Aorta (tissue), 5 donors: ENCODE data around the gene MAP3K4. TPM values are rescaled to one million over a fixed set of nuclear protein-coding genes. Genes with fewer than 3 reads are reported as not detected.
A peak's percentile ranks its signal among the peaks of the same experiment; 100 is the strongest.

Experiments used
- ATAC-seq: fragments of 200-7000 bp; cut with Tn5 transposase; one replicate; pipeline ENCODE4 v1.9.1; 2022; ENCODE audit warnings: moderate library complexity; ENCODE audit not compliant: low FRiP score
- DNase-seq, 2 donors: peaks; one replicate each; pipeline ENCODE4 v3.0.0-alpha.2; 2020
- H3K27ac ChIP-seq, 2 donors: one replicate each; pipeline ENCODE4 v1.5.1; 2013; ENCODE audit warnings: low read length in 2 of 2, mild to moderate bottlenecking in 2 of 2, moderate library complexity in 2 of 2, control low read depth in 1 of 2, inconsistent platforms in 1 of 2, low read depth in 1 of 2
- H3K27me3 ChIP-seq, 2 donors: one replicate each; pipeline ENCODE4 v1.6.1; 2013; ENCODE audit warnings: control low read depth in 1 of 2, low read length in 1 of 2, mild to moderate bottlenecking in 1 of 2, moderate library complexity in 1 of 2; ENCODE audit not compliant: insufficient read depth in 2 of 2, control insufficient read depth in 1 of 2
- H3K36me3 ChIP-seq, 2 donors: one replicate each; pipeline ENCODE4 v1.6.1; 2013; ENCODE audit warnings: control low read depth in 1 of 2, low read length in 1 of 2, mild to moderate bottlenecking in 1 of 2; ENCODE audit not compliant: insufficient read depth in 2 of 2, control insufficient read depth in 1 of 2
- H3K4me1 ChIP-seq, 2 donors: one replicate each; pipeline ENCODE4 v1.6.1; 2013; ENCODE audit warnings: low read length in 2 of 2, control low read depth in 1 of 2, mild to moderate bottlenecking in 1 of 2, moderate library complexity in 1 of 2; ENCODE audit not compliant: insufficient read depth in 2 of 2, control insufficient read depth in 1 of 2
- H3K4me3 ChIP-seq, 2 donors: one replicate each; pipeline ENCODE4 v1.5.1; 2013; ENCODE audit warnings: low read length in 2 of 2, control low read depth in 1 of 2, mild to moderate bottlenecking in 1 of 2
- H3K9me3 ChIP-seq: one replicate; pipeline ENCODE4 v1.6.1; 2013; ENCODE audit warnings: mild to moderate bottlenecking, low read length; ENCODE audit not compliant: control insufficient read depth
- whole genome bisulfite sequencing, 2 donors: extraction: QIAGEN DNeasy Blood & Tissue Kit; methylation state at CpG; one replicate each; pipeline ENCODE4 v1.1.7; 2013; 5-methylcytosine and 5-hydroxymethylcytosine counted together
- intact Hi-C, 2 donors: fragments of 100-400 bp; cut with DNase I; formaldehyde crosslinking; loops; one replicate each; pipeline versions ENCODE4 v1.14.2 to v1.15.0; 2022
- polyA plus RNA-seq, 2 donors: library from polyadenylated mRNA; stranded (reverse); fragments of 200-250 nt; gene quantifications; one replicate each; pipeline ENCODE4 v1.2.3, GENCODE V29; 2013
- total RNA-seq, 2 donors: library from RNA; stranded (reverse); fragmentation: NEBNext Ultra II Directional; extraction: Animal tissue kit (Norgen Biotek cat#: 25700); gene quantifications; one replicate each; pipeline ENCODE4 v1.2.1, GENCODE V29; 2021
- donor health status: healthy with polysubstance abuse.
- donor health status: Bipolar disorder and iron deficiency.
- donor health status: DM: no; HTN: no; CAD: no.
- donor health status: DM: no; HTN: no; CAD: no.
- donor health status: DM: yes; HTN: yes; CAD: no.

The MAP3K4 gene
- total and polyA plus RNA-seq, 4 donors: 5.3 to 63.7 (median 32.8) TPM

GRCh38 chr6:161150566-161150965, 159.0 kb downstream of the MAP3K4 start:
- Histone ChIP-seq H3K36me3 (peaks cover 0 to 3% of the 10 kb centered on the region in 2 donors), H3K9me3 (no peaks in the 10 kb centered on the region), H3K4me3 (no peak overlapping the region), H3K4me1 (no peaks in the 10 kb centered on the region), H3K27ac (no peak overlapping the region), H3K27me3 (no peaks in the 10 kb centered on the region)
- intact Hi-C loops: loop anchor here (5.0 to 10.0 kb wide), 2 partner anchors 214 to 222 kb away; no protein-coding TSS in a partner anchor
- no peak for DNase-seq
- ATAC-seq: peak; percentile 24
- 95% methylated on average over 8 of the region's 8 CpGs for WGBS, 2 donors

GRCh38 chr6:161151059-161151645, 159.6 kb downstream of the MAP3K4 start:
- Histone ChIP-seq H3K27me3 (no peaks in the 10 kb centered on the region), H3K36me3 (peaks cover 0 to 3% of the 10 kb centered on the region in 2 donors), H3K4me3 (no peak overlapping the region), H3K4me1 (no peaks in the 10 kb centered on the region), H3K9me3 (no peaks in the 10 kb centered on the region), H3K27ac (no peak overlapping the region)
- ATAC-seq (no peak), DNase-seq (no peak)
- WGBS, 2 donors: 95 to 96% methylated on average over 18 of the region's 18 CpGs
- intact Hi-C loops: loop anchor here (5.0 to 10.0 kb wide), 2 partner anchors 214 to 221 kb away; no protein-coding TSS in a partner anchor

- H3K36me3 ChIP-seq: peaks cover 0 to 3% of the 10 kb centered on the region in 2 donors
- DNase-seq: no peak
These were observed 160.3 kb downstream of the MAP3K4 start for GRCh38 chr6:161151660-161152526.

GRCh38 chr6:161152527-161152862, 160.9 kb downstream of the MAP3K4 start:
- H3K36me3 ChIP-seq: peaks cover 0 to 1% of the 10 kb centered on the region in 2 donors
- H3K9me3 ChIP-seq: no peaks in the 10 kb centered on the region
- intact Hi-C loops: loop anchor here (5.0 to 10.0 kb wide), 2 partner anchors 212 to 220 kb away; no protein-coding TSS in a partner anchor

More at GRCh38 chr6:161151660-161152526, 160.3 kb downstream of the MAP3K4 start:
- 93 to 94% methylated on average over 16 to 19 of the region's 19 CpGs for WGBS, 2 donors
- no peaks in the 10 kb centered on the region for H3K27me3 ChIP-seq
- no peak overlapping the region for H3K4me3 ChIP-seq
- no peak for ATAC-seq
- H3K4me1 ChIP-seq: no peaks in the 10 kb centered on the region
- H3K9me3 ChIP-seq: no peaks in the 10 kb centered on the region
- H3K27ac ChIP-seq: no peak overlapping the region
- intact Hi-C loops: loop anchor here (5.0 to 10.0 kb wide), 2 partner anchors 213 to 220 kb away; no protein-coding TSS in a partner anchor

GRCh38 chr6:161152907-161153662, 161.5 kb downstream of the MAP3K4 start:
- DNase-seq (no peak), ATAC-seq (peak; percentile 36)
- Histone ChIP-seq H3K27ac (no peak overlapping the region), H3K4me3 (no peak overlapping the region), H3K4me1 (no peaks in the 10 kb centered on the region), H3K27me3 (no peaks in the 10 kb centered on the region), H3K36me3 (peaks cover 0 to under 1% of the 10 kb centered on the region in 2 donors), H3K9me3 (no peaks in the 10 kb centered on the region)
- intact Hi-C loops: loop anchor here (5.0 to 10.0 kb wide), 2 partner anchors 212 to 219 kb away; no protein-coding TSS in a partner anchor
- WGBS, 2 donors: 94 to 95% methylated on average over 18 of the region's 18 CpGs

More at GRCh38 chr6:161152527-161152862, 160.9 kb downstream of the MAP3K4 start:
- no peaks in the 10 kb centered on the region for H3K4me1 ChIP-seq
- no peak overlapping the region for H3K27ac ChIP-seq
- DNase-seq: no peak
- H3K4me3 ChIP-seq: no peak overlapping the region
- WGBS, 2 donors: 88 to 92% methylated on average over 9 of the region's 9 CpGs
- H3K27me3 ChIP-seq: no peaks in the 10 kb centered on the region
- no peak for ATAC-seq

GRCh38 chr6:161153725-161154124, 162.2 kb downstream of the MAP3K4 start:
- Histone ChIP-seq H3K36me3 (no peaks in the 10 kb centered on the region), H3K27ac (no peak overlapping the region), H3K4me1 (no peaks in the 10 kb centered on the region), H3K9me3 (no peaks in the 10 kb centered on the region), H3K27me3 (no peaks in the 10 kb centered on the region), H3K4me3 (no peak overlapping the region)
- WGBS, 2 donors: 93 to 96% methylated on average over 10 of the region's 10 CpGs
- intact Hi-C loops: loop anchor here (5.0 to 10.0 kb wide), 2 partner anchors 211 to 219 kb away; no protein-coding TSS in a partner anchor
- peak; percentile 19 for ATAC-seq
- DNase-seq: no peak

- ATAC-seq: no peak
- intact Hi-C loops: loop anchor here (5.0 to 10.0 kb wide), 2 partner anchors 210 to 217 kb away; no protein-coding TSS in a partner anchor
- DNase-seq: no peak
- Histone ChIP-seq H3K27ac (no peak overlapping the region), H3K4me3 (no peak overlapping the region), H3K27me3 (no peaks in the 10 kb centered on the region), H3K36me3 (no peaks in the 10 kb centered on the region), H3K9me3 (no peaks in the 10 kb centered on the region), H3K4me1 (no peaks in the 10 kb centered on the region)
- WGBS, 2 donors: 94 to 96% methylated on average over 13 of the region's 13 CpGs
These were observed 163.3 kb downstream of the MAP3K4 start for GRCh38 chr6:161154796-161155335.

- ATAC-seq (no peak), DNase-seq (no peak)
- intact Hi-C loops: no loop called here
- Histone ChIP-seq H3K27ac (no peak overlapping the region), H3K27me3 (no peaks in the 10 kb centered on the region), H3K9me3 (no peaks in the 10 kb centered on the region), H3K36me3 (no peaks in the 10 kb centered on the region), H3K4me1 (peaks cover 0 to 2% of the 10 kb centered on the region in 2 donors), H3K4me3 (no peak overlapping the region)
- 98 to 99% methylated on average over 15 of the region's 15 CpGs for WGBS, 2 donors
These were observed 169.6 kb downstream of the MAP3K4 start for GRCh38 chr6:161161121-161161520.
